Right forelimb (tissue), 1 donor: ENCODE measurements around the gene RIN2.

Experiments
- DNase-seq: peaks from one replicate; pipeline ENCODE4 v3.0.0-alpha.2; 2018

RIN2 gene, protein sequence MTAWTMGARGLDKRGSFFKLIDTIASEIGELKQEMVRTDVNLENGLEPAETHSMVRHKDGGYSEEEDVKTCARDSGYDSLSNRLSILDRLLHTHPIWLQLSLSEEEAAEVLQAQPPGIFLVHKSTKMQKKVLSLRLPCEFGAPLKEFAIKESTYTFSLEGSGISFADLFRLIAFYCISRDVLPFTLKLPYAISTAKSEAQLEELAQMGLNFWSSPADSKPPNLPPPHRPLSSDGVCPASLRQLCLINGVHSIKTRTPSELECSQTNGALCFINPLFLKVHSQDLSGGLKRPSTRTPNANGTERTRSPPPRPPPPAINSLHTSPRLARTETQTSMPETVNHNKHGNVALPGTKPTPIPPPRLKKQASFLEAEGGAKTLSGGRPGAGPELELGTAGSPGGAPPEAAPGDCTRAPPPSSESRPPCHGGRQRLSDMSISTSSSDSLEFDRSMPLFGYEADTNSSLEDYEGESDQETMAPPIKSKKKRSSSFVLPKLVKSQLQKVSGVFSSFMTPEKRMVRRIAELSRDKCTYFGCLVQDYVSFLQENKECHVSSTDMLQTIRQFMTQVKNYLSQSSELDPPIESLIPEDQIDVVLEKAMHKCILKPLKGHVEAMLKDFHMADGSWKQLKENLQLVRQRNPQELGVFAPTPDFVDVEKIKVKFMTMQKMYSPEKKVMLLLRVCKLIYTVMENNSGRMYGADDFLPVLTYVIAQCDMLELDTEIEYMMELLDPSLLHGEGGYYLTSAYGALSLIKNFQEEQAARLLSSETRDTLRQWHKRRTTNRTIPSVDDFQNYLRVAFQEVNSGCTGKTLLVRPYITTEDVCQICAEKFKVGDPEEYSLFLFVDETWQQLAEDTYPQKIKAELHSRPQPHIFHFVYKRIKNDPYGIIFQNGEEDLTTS

DNA sequence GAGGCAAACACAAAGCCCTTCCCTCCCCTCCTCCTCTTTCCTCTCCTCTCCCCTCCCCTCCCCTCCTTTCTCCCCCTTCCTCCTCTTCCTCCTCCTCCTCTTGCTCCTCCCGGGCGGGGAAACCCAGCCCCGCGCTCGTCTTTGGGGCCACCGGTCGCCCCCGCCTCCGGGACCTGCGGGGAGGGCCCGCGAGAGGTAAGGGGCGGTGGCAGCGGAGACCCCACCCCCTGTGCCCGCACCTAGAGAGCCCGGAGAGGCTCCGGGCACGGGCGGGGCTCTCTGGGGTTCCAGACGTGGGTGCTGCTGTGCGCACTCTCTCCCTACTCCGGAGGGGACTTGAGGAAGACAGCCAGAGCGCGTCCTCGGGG, at the start of gene RIN2:
RIN2 (plus strand) TSS at position 126 of the 368 bp plus-strand sequence. CDS start 131,344 bp downstream, outside the sequence.
- DNase-seq = no peak

DNA sequence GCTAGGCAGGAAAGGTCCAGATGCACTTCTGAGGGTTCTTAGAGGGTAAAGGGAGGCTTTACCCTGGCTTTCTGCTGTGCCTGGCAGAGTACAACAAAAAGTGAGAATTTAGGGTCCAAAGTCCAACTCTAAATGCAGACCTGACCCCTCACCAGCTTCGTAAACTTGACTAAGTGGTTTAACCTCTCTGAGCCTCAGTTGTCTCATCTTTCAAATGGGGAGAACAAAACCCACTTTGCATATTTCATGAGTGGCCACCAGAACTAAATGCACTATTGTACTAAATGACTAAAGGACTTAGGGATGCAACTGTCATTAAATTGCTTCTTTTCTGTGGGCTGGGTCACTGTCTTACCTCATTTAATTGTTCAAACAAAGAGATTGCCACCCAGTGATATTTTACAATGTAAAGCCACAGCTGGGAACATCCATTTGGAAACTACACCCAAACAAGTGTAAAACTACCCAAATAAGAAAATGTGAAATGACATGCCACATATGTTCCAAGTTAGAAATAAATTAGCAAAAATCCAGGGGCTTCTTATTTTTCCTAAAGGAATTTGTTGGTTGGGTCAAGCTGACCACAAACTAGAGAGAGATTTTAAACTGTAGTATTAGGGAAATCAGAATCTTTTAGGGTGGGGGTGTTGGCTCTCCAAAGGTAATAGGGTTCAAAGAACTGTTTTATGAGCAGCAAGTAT, 48.3 kb upstream of the RIN2 start:
- DNase-seq = no peak

DNA sequence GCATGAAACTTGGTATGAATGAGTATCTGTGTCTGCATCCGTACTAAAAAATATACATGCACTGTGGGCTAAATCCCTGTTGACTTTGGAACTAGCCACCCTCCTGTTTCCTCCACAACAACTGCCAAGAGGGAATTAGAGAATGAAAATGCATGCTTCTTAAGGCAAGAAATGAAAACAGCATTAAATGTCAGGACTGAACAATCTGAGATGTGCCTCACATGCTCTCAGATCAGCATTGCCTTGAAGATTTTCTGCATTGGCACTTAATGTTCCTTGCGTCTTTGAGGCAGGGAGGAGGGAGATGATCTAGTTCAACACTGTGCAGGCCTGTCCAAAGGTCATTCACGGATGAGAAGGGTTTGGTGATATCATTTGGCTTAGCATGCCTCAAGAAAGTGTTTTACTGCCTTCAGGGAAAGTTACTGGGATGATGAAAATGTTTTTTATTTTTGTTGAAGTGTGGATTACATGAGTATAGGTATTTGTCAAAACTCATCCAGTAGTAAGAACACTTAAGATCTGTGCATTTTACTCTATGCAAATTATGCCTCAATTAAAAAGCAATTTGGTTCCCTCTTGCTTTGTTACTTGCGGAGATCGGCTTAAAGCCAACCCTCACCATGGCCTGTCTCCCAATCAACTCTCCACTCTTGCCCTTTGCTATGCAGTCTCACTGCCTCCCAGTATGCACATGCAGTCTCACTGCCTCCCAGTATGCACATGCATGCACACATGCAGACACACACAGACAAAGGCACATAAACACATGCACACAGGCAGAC, 47.5 kb upstream of the RIN2 start:
- DNase-seq = no peak

DNA sequence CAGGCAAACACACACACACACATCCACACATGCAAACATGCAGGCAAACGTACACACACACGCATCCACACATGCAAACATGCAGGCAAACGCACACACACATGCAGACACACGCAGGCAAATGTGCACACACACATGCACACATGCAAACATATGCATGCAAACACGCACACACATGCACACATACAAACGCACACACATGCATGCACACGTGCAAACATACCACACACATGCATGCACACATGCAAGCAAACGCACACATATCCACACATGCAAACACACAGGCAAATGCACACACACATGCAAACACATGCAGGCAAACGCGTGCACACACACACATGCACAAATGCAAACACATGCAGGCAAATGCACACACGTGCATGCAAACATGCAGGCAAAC, 46.9 kb upstream of the RIN2 start:
- no peak for DNase-seq

DNA sequence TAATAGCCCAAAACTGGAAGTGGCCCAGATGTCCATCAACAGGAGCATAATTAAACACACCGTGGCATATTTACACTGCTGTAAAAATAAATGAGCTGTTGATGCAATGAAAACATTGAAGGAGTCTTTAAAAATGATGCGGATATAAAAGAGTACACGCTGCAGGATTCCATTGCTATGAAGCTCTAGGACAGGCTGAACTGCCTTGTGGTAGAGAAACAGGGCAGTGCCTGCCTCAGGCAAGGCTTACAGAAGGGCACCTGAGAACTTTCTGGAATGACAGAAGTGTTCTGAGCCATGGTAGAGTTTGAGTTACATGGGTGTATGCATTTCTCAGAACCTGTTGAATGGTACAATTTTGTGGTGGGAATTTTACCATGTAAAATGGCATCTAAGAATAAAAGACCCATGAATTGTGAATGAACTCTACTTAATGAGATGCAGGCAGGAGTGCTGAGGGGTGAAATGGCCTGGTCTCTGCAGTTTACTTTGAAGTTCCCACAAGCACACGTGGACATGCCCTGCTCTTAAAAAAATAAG, 45.3 kb upstream of the RIN2 start:
- DNase-seq = no peak

DNA sequence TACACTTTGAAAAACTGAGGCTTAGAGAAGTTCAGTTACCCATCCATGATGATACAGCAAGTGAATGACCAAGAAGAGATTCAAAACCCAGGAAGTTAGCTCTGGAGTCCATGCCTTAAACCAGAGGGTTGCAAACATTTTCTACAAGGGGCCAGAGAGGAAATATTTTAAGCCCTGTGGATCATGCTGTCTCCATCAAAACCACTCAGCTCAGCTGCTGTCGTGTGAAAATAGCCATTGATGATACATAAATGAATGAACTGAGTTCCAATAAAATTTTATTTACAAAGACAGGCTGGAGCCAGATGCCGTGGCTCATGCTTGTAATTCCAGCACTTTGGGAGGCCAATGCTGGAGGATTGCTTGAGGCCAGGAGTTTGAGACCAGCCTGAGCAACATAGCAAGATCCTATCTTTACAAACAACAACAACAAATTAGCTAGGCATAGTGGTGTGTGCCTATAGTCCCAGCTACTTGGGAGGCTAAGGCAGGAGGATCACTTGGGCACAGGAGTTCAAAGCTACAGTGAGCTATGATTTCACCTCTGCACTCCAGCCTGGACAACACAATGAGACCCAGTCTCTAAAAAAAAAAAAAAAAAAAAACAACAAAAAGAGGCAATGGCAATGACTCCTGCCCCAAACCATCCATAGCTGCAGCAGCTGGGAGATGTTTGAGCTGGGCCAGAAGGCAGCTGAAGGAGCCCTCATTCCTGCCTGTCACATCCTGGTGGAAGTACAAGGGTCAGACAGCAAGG, 44.1 kb upstream of the RIN2 start:
- no peak for DNase-seq

DNA sequence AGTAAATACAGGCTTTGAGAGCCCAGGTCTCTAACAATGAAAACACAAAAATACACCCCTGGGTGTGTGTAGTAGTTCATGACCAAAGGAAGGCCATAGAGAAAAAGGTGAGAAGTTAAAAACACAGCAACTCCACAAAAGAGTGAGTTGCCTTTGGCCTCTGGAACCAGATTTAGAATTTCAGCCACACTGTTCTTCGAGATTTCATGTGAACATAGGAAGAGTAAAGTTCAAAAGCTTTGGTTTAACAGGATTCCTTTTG, 43.5 kb upstream of the RIN2 start:
- DNase-seq = no peak

DNA sequence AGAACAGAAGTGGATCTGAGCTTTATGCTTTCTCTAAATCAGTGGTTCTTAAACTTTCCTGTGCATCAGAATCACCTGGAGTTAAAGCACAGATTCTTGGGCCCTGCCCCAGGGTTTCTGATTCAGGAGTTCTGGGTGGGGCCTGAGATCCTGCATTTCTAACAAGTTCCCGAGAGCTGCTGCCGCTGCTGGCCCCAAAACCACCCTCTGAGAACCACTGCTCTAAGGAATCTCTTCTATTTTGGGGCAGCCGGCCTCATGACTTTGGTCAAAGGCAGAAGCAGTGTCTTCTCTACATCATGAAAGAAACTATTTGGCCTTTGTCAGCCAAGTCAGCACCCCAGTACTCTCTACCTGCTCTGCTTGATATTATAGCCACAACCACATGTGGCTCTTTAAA, 42.1 kb upstream of the RIN2 start:
- DNase-seq = no peak

DNA sequence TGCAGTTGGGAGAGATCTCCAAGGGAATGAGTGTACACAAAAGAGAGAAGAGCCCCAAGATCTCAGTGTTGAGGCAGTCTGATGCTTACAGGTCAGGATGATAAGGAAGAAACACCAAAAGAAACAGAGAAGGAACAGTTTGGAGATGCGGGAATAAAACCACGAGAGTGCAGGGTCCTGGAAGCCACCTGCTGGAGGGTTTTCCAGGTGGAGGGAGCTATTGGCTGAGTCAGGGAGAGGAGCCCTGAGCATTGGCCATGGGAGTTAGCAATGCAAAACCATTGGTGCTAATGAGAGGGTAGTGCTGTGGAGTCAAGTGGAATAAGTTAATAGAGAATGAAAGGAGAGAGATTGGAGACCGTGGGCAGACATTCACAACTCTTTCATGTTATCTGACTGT, 39.2 kb upstream of the RIN2 start:
- DNase-seq = no peak

DNA sequence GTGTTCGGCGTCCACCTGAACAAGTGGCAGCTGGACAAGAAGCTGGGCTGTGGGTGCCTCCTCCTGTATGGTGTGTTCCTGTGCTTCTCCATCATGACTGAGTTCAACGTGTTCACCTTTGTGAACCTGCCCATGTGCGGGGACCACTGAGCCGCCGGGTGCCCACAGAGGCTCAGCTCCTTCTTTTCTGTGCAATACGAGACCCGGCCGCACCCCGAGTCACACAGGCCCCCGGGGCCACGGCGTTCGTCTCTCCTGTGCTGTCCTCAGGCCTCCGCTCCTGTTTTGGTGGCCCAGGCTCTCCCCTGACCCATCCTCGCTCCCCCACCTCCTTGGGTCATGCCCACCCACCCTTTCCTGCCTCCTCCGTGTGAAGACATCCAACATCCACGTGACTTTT, 37.1 kb upstream of the RIN2 start:
- DNase-seq = peak; percentile 4

DNA sequence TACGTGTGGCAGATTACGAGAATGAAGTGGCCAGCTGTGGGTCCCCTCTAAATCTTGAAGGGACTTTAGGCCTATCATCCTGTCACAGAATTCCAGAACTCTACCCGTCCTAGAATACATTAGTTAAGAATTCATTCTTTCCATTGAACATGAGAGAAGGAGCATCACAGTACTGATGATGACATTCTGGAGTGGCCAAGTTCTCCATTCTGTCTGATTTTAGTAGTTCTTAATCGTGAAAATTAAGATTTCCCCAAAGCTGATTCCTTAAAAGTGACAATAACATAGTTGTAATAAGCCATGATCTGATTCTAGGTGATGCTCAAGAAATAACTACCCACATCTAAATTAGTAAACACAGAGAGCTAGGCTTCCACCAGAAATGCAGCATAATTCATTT, 35.0 kb upstream of the RIN2 start:
- DNase-seq = no peak

DNA sequence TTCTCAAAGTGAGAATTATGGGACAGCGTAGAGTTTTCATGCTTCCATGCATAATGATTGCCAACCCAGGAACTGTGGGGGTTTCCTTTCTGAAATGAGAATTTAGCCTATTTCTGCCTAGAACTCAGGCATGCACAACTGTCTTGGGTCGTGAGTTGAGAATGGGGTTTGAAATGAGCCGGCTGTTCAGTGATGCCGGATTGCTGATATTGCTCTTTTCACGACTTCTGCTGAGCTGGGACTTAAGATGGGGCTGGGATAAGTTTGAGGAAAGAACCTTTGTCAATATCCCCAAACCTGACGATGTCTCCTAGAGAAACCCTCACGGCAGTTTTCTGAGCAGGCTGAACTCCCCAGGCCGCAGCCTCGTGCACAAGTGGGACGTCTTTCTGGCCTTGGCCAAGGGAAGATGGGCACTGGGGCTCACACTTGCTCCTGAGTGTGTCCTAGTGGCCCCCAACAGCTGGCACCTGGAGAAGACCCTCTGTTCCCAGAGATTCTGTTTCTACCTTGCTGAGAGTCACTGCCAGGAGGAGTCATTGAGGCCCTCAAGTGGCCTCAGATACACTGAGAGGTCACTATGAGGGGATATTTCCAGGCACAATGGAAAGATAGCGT, 34.1 kb upstream of the RIN2 start:
- DNase-seq = no peak

DNA sequence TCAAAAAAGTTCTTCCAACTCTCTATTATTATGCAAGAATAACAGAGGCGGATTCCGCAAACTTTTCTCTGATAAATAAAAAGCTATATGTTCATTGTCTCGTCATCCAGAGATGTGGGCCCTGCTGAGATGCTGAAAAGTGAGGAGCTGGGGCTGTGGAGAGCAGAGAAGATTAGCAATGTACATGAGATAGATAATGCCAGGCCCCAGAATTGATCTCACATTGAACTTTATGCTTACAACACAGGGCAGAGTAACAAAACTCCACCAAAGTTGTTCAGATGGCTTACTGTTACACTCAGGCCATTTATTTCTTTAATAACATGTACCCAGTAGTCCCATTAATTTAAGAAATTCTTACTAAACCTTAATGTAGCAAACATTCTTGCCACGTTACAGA, 32.7 kb upstream of the RIN2 start:
- DNase-seq = no peak

DNA sequence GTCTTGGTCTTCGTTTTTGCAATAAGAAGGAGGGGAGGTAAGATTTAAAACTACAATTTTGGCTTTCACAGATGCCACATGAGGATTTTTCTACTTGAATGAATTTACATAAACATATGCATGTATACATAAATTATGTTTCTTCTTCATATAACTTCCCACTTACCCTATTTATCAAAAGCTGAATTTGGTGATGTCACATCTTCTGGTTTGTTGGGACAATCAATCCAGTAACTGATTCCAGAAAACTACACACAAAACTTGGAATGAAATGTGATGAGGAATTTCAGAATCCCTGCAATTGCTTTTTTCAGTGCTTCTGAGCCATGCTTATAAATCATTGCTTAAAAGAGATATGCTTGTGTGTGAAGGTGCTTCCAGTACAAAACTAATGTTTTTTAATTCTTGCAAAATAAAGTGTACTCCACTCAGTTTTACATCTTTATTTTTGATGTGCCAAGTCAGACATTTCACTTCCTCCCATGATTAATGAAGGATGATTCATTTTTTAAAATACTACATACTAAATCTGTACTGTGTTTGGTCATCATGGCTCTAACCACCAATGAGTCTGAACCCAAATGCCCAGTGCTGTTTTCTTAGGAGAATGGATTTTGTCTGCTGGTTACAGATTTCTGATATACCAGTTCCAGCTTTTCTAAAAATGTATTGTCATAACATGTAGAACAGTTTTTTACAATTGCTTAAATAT, 32.1 kb upstream of the RIN2 start:
- DNase-seq = no peak

DNA sequence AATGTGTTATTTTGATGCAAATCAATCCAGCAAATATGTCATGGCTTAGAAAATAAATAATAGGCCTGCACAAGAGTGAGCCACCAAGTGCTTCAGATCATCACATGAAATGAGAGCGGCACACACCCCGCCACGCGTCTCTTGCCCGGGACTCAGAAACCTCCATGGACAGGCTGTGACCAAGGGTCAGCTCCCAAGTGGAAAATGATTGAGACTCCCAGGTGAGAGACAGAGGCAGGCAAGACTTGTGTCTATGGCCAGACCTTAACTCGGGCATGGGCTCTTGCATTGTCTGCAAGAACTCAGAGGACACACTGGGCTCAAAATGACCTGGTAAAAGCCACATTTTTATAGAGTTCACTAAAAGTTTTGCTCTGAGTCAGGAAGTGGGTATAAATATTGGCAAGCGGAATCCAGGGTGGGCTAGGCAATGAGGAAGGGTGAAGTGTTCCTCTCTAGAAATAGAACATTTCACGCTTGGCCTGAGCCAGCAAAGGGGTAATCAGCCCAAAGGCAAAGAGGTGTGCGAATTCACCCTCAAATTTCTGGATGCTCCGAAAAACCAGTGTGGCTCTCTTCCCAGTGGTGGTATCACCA, 30.7 kb upstream of the RIN2 start:
- DNase-seq = no peak

DNA sequence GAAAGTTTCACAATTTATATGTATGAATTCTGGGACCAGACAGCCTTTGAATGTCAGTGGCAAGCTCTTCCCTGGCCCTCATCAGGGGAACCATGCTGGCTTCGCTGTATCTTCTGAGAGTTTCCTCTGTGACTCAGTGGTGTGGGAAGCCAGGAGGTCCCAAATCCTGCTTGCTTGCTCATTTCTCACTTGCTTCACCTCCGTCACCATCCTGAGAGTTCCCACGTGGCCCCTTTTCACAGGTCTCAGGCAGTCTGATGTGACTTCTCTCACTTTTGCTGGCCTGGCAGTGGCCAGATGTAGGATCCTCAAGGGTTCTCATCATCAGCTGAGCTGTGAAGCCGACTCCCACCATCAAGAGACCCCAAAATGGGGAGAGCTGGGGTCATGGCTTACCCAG, 28.4 kb upstream of the RIN2 start:
- DNase-seq = no peak

DNA sequence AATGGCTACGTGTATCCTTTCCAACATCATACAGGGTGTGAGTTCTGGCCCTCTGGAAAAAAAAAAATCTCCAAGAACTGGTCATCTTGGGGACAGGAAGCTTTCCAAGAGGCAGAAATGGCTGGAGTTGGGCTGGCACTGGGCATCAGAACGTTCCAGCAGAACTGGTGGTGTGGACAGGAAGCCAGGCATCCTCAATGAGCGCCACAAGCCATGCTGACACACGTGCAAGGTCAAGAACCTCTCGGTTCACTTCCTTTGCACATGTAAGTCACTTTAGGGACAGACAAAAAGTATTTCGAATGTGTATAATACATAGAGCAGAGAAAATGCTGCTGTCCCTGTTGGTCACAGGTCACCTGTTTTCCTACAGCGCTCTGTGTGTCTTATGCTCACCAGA, 27.4 kb upstream of the RIN2 start:
- DNase-seq = no peak

DNA sequence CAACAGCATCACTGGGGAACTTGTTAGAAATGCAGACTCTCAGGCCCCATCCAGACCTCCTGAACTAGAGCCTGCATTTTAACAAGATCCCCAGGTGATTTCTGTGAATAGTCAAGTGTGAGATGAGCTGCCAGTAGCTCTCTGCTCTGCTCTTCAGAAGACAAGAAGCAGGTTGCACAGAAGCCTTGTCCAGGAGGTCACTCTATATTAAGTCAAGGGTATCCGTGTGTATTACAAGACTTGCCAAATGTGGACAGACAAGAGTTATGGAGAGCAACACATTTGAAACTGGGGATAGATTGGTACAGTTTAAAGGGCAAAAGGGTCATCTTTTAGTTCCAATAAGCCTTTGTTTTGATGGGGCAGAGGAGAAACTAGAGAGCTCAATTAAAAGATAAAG, 23.2 kb upstream of the RIN2 start:
- DNase-seq = no peak

DNA sequence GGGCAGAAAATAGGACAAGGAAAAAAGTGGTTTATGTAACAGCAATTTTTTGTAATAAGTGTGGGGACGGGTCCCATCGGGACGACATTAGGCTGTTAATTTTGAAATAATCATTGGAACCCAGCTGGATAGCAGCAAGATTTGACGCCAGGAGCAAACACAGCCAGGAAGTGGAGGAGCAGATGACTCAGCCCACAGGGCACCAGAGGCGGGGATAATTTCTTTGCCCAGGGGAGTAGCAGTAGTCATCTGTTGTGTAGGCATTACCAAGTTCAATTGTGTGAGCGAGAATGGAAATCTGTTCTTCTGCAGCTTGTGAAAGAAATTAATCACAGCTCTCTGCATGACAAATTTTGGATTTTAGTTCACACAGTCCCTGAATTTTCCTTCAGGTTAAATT, 22.6 kb upstream of the RIN2 start:
- DNase-seq = no peak

DNA sequence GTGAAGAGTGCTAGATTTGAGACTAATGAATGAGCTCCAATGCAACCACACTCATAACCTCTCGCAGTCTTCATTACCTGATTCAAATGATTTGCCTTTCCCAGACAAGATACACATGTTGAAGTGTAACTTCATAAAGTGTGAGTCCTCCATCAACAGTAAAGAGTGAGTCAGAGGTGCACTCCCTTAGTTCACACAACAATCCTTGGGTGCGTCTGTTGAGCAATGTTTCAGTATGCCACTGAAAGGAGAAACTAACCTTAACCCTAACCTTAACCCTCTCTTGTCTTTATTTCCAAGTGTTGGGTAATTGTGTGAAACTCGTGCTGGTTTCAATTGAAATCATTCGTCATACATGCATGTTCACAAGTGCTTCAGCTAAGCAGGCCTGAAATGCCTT, 21.0 kb upstream of the RIN2 start:
- no peak for DNase-seq
